Measurements from ENCODE around the gene C8B. TPM values are rescaled to one million over a fixed set of nuclear protein-coding genes. Genes with fewer than 3 reads are reported as not detected.

C8B gene
- total RNA-seq, 2 donors from 2014 or later = not detected

GRCh38 chr1:56897150-56898004, 68.4 kb downstream of the C8B start:
- peaks cover 0 to 6% of the 10 kb centered on the region in 2 donors for H3K9me3 Mint-ChIP-seq
- DNase-seq (ENCODE audit: low spot score in 2 of 2) (no peak), ATAC-seq (no peak)
- no peaks in the 10 kb centered on the region for H3K36me3 Mint-ChIP-seq
- no peak overlapping the region for H3K27ac Mint-ChIP-seq

- ATAC-seq (no peak), DNase-seq (ENCODE audit: low spot score in 2 of 2) (no peak)
- Mint-ChIP-seq H3K27ac (no peak overlapping the region), H3K9me3 (peaks cover 0 to 6% of the 10 kb centered on the region in 2 donors), H3K36me3 (no peaks in the 10 kb centered on the region)
Observed at GRCh38 chr1:56894014-56894413, 71.8 kb downstream of the C8B start.

- peaks cover 4 to 10% of the 10 kb centered on the region in 2 donors for H3K9me3 Mint-ChIP-seq
- H3K27ac Mint-ChIP-seq = no peak overlapping the region
- ATAC-seq (no peak), DNase-seq (ENCODE audit: low spot score in 2 of 2) (no peak)
- no peaks in the 10 kb centered on the region for H3K36me3 Mint-ChIP-seq
Observed at GRCh38 chr1:56890229-56890628, 75.6 kb downstream of the C8B start.

- peak in 1 of 2 donors; percentile 4 for DNase-seq (ENCODE audit: low spot score in 2 of 2)
- no peak overlapping the region for H3K27ac Mint-ChIP-seq
- H3K9me3 Mint-ChIP-seq = peaks cover 3% of the 10 kb centered on the region in 2 donors
- peak in 1 of 2 donors; percentile 90 for ATAC-seq
- no peaks in the 10 kb centered on the region for H3K36me3 Mint-ChIP-seq
Observed at GRCh38 chr1:56881417-56881816, 84.4 kb downstream of the C8B start.

- ATAC-seq = no peak
- Mint-ChIP-seq H3K9me3 (peaks cover 3% of the 10 kb centered on the region in 2 donors), H3K27ac (no peak overlapping the region), H3K36me3 (no peaks in the 10 kb centered on the region)
- DNase-seq (ENCODE audit: low spot score in 2 of 2) = no peak
Observed at GRCh38 chr1:56880774-56881173, 85.0 kb downstream of the C8B start.

Other genes starting within 250 kb of the C8B start
- gene FYB2, start 146.6 kb downstream of the C8B start, total RNA-seq = not detected
- gene C8A, start 111.2 kb downstream of the C8B start, total RNA-seq = not detected